CD4-positive, alpha-beta memory T cell (primary cell): ENCODE data around the gene RAB39A. TPM values are rescaled to one million over a fixed set of nuclear protein-coding genes. Genes with fewer than 3 reads are reported as not detected.

Source experiments
- CTCF ChIA-PET: fragments of 350-600 bp; sonication (Branson Sonifier 250); formaldehyde crosslinking; loops from one replicate; lab custom pipeline; 2021; ENCODE audit warnings: inconsistent platforms; ENCODE audit not compliant: partially characterized antibody; lab: Charles Lee
- POLR2A ChIA-PET: fragments of 350-600 bp; sonication (Branson Sonifier 250); formaldehyde crosslinking; loops from one replicate; lab custom pipeline; 2021; ENCODE audit not compliant: partially characterized antibody; lab: Charles Lee
- DNase-seq, 5 donors: peaks; one replicate each; pipeline versions ENCODE4 v3.0.0 to v3.0.0-alpha.2; 2020 to 2022; ENCODE audit warnings: mixed read lengths in 1 of 5
- H3K27ac ChIP-seq: one replicate; pipeline ENCODE4 v1.7.0; 2013; ENCODE audit warnings: low read depth, low read length
- H3K27me3 ChIP-seq: 2 replicates; pipeline ENCODE4 v1.7.0; 2013; ENCODE audit warnings: mild to moderate bottlenecking, low read length, moderate library complexity; ENCODE audit not compliant: insufficient read depth
- H3K36me3 ChIP-seq: 2 replicates; pipeline ENCODE4 v1.7.0; 2013; ENCODE audit warnings: mild to moderate bottlenecking, low read length, moderate library complexity; ENCODE audit not compliant: insufficient read depth
- H3K4me1 ChIP-seq: 2 replicates; pipeline ENCODE4 v1.7.0; 2013; ENCODE audit warnings: mild to moderate bottlenecking, low read length, moderate library complexity; ENCODE audit not compliant: insufficient read depth
- H3K4me3 ChIP-seq, 2 donors: one replicate each; pipeline ENCODE4 v1.7.0; 2013; ENCODE audit warnings: low read length in 2 of 2, mild to moderate bottlenecking in 1 of 2
- H3K9me3 ChIP-seq, 2 donors: one replicate each; pipeline ENCODE4 v1.7.0; 2013; ENCODE audit warnings: low read length in 2 of 2, control low read depth in 1 of 2; ENCODE audit not compliant: control insufficient read depth in 1 of 2
- H3K27ac Mint-ChIP-seq, 7 donors: one replicate each; pipeline ENCODE4 v1.8.0; 2020 to 2021; ENCODE audit warnings: mixed read lengths in 7 of 7, mild to moderate bottlenecking in 6 of 7, inconsistent platforms in 3 of 7, moderate library complexity in 3 of 7
- H3K27me3 Mint-ChIP-seq, 2 donors: one replicate each; pipeline ENCODE4 v1.8.0; 2020 to 2021; ENCODE audit warnings: mixed read lengths in 2 of 2
- H3K36me3 Mint-ChIP-seq, 2 donors: one replicate each; pipeline ENCODE4 v1.8.0; 2020 to 2021; ENCODE audit warnings: mixed read lengths in 2 of 2, inconsistent platforms in 1 of 2, mild to moderate bottlenecking in 1 of 2
- H3K4me1 Mint-ChIP-seq, 4 donors: one replicate each; pipeline ENCODE4 v1.8.0; 2020 to 2021; ENCODE audit warnings: mixed read lengths in 4 of 4, mild to moderate bottlenecking in 1 of 4
- H3K4me3 Mint-ChIP-seq, 8 donors: one replicate each; pipeline ENCODE4 v1.8.0; 2020 to 2021; ENCODE audit warnings: mixed read lengths in 8 of 8, mild to moderate bottlenecking in 7 of 8, moderate library complexity in 6 of 8, inconsistent platforms in 3 of 8
- H3K9me3 Mint-ChIP-seq, 8 donors: one replicate each; pipeline ENCODE4 v1.8.0; 2020 to 2021; ENCODE audit warnings: mixed read lengths in 8 of 8, mild to moderate bottlenecking in 5 of 8, inconsistent platforms in 3 of 8, moderate library complexity in 1 of 8
- intact Hi-C: fragments of 100-400 bp; cut with micrococcal nuclease; formaldehyde crosslinking; loops from one replicate; pipeline ENCODE4 v1.15.1; 2023
- polyA plus RNA-seq, 2 donors: library from polyadenylated mRNA; unstranded; fragments of 300-500 nt; fragmentation: Illumina TruSeq; gene quantifications; one replicate each; pipeline ENCODE4 v1.2.3, GENCODE V29; 2021
- total RNA-seq, 2 experiments: library from RNA; stranded (reverse); gene quantifications; one replicate each; pipeline ENCODE4 v1.2.3, GENCODE V29; 2021

RAB39A gene
- total and polyA plus RNA-seq, 4 experiments from 2014 or later = 0.17 TPM; not detected in 3

DNA sequence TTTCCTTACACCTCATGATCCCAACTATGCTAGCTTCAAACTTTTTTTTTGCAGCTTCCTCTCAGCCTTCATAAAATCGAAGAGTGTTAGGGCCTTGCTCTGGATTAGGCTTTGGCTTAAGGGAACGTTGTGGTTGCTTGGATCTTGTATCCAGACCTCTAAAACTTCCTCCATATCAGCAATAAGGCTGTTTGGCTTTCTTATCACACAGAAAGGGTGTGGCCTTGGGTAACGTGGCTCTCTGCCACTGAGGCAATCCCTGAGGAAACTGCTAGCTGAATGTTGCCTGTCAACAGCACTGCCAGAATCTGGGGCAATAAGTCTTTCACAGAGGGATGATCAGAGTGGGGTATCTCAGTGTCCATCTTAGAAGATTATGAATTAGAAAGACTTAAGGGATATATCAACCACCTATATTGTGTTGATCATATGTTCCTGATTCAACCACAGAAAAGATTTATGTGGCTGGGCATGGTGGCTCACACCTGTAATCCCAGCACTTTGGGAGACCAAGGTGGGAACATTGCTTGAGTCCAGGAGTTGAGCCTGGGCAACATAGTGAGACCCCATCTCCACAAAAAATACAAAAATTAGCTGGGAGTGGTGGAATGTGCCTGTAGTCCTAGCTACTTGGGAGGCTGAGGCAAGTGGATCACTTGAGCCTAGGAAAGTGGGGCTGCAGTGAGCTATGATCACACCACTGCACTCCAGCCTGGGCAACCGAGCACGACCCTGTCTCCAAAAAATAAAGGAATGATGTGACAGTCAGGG is 67.9 kb downstream of the RAB39A start:
- no peaks in the 10 kb centered on the region for H3K9me3 ChIP-seq
- no peak overlapping the region for H3K27ac ChIP-seq
- no peak overlapping the region for H3K4me3 Mint-ChIP-seq
- H3K4me1 ChIP-seq = no peaks in the 10 kb centered on the region
- POLR2A ChIA-PET = no interaction called here
- H3K4me3 ChIP-seq = no peak overlapping the region
- H3K4me1 Mint-ChIP-seq = peaks cover 0 to 2% (median 0%) of the 10 kb centered on the region in 4 donors
- H3K36me3 ChIP-seq = no peaks in the 10 kb centered on the region
- CTCF ChIA-PET = interaction anchor here (4.4 kb wide), 1 partner anchor 13 kb away, joined by 15 read pairs; the partner anchor contains the start of gene CUL5
- no peak for DNase-seq
- H3K27ac Mint-ChIP-seq = peak overlapping the region in 1 of 7 donors; percentile 35
- intact Hi-C loops = no loop called here
- no peaks in the 10 kb centered on the region for H3K27me3 ChIP-seq
- H3K9me3 Mint-ChIP-seq = no peaks in the 10 kb centered on the region
- no peaks in the 10 kb centered on the region for H3K36me3 Mint-ChIP-seq
- H3K27me3 Mint-ChIP-seq = peaks cover 8 to 21% of the 10 kb centered on the region in 2 donors

GRCh38 chr11:107998761-107999160 is 70.5 kb downstream of the RAB39A start:
- H3K9me3 Mint-ChIP-seq = no peaks in the 10 kb centered on the region
- POLR2A ChIA-PET = no interaction called here
- CTCF ChIA-PET = interaction anchor here (0.9 to 4.4 kb wide), 3 partner anchors 10 to 594 kb away, joined by 3 to 15 read pairs (median 3); partner anchors contain the start of genes CUL5 and EXPH5
- Histone ChIP-seq H3K27me3 (no peaks in the 10 kb centered on the region), H3K4me3 (no peak overlapping the region), H3K4me1 (no peaks in the 10 kb centered on the region), H3K9me3 (no peaks in the 10 kb centered on the region), H3K27ac (no peak overlapping the region), H3K36me3 (no peaks in the 10 kb centered on the region)
- peaks cover 0 to 2% (median 0%) of the 10 kb centered on the region in 4 donors for H3K4me1 Mint-ChIP-seq
- H3K36me3 Mint-ChIP-seq = no peaks in the 10 kb centered on the region
- intact Hi-C loops = loop anchor here (1.0 kb wide), 1 partner anchor 650 kb away; no protein-coding TSS in a partner anchor
- H3K4me3 Mint-ChIP-seq = no peak overlapping the region
- no peak for DNase-seq
- H3K27ac Mint-ChIP-seq = no peak overlapping the region
- peaks cover 6 to 13% of the 10 kb centered on the region in 2 donors for H3K27me3 Mint-ChIP-seq

GRCh38 chr11:107999759-108000455 is 71.7 kb downstream of the RAB39A start:
- H3K27ac Mint-ChIP-seq = no peak overlapping the region
- ChIA-PET POLR2A (interaction anchor here (1.0 kb wide), 1 partner anchor 9 kb away, joined by 4 read pairs; the partner anchor contains the start of gene CUL5), CTCF (interaction anchor here (1.0 to 1.5 kb wide), 2 partner anchors 9 to 593 kb away, joined by 3 to 8 read pairs; partner anchors contain the start of genes CUL5 and EXPH5)
- intact Hi-C loops = loop anchor here (1.0 kb wide), 1 partner anchor 648 kb away; no protein-coding TSS in a partner anchor
- Histone ChIP-seq H3K9me3 (no peaks in the 10 kb centered on the region), H3K27me3 (no peaks in the 10 kb centered on the region), H3K27ac (no peak overlapping the region), H3K4me3 (no peak overlapping the region), H3K36me3 (no peaks in the 10 kb centered on the region), H3K4me1 (no peaks in the 10 kb centered on the region)
- H3K4me3 Mint-ChIP-seq = no peak overlapping the region
- H3K4me1 Mint-ChIP-seq = peaks cover 0 to 2% (median 0%) of the 10 kb centered on the region in 4 donors
- no peaks in the 10 kb centered on the region for H3K9me3 Mint-ChIP-seq
- H3K27me3 Mint-ChIP-seq = peaks cover 6 to 11% of the 10 kb centered on the region in 2 donors
- DNase-seq = peak in 4 of 5 donors; percentile 19 to 31 (median 22)
- no peaks in the 10 kb centered on the region for H3K36me3 Mint-ChIP-seq

GRCh38 chr11:108002476-108002875 is 74.2 kb downstream of the RAB39A start:
- no peaks in the 10 kb centered on the region for H3K9me3 Mint-ChIP-seq
- no peak overlapping the region for H3K4me3 ChIP-seq
- no peak overlapping the region for H3K4me3 Mint-ChIP-seq
- H3K36me3 Mint-ChIP-seq = no peaks in the 10 kb centered on the region
- CTCF ChIA-PET = interaction anchor here (1.6 kb wide), 1 partner anchor 9 kb away, joined by 3 read pairs; no protein-coding TSS in a partner anchor
- intact Hi-C loops = no loop called here
- no peaks in the 10 kb centered on the region for H3K9me3 ChIP-seq
- no peaks in the 10 kb centered on the region for H3K4me1 ChIP-seq
- no peaks in the 10 kb centered on the region for H3K36me3 ChIP-seq
- no peak for DNase-seq
- POLR2A ChIA-PET = no interaction called here
- peaks cover 0 to 2% (median 0%) of the 10 kb centered on the region in 4 donors for H3K4me1 Mint-ChIP-seq
- H3K27ac Mint-ChIP-seq = no peak overlapping the region
- H3K27ac ChIP-seq = no peak overlapping the region
- H3K27me3 ChIP-seq = no peaks in the 10 kb centered on the region
- H3K27me3 Mint-ChIP-seq = peaks cover 0 to 1% of the 10 kb centered on the region in 2 donors

- H3K4me1 ChIP-seq = peaks cover 6% of the 10 kb centered on the region
- no peak overlapping the region for H3K4me3 Mint-ChIP-seq
- ChIA-PET CTCF (interaction anchor here (1.6 kb wide), 1 partner anchor 11 kb away, joined by 3 read pairs; no protein-coding TSS in a partner anchor), POLR2A (no interaction called here)
- no peaks in the 10 kb centered on the region for H3K36me3 ChIP-seq
- DNase-seq = no peak
- no peaks in the 10 kb centered on the region for H3K9me3 Mint-ChIP-seq
- intact Hi-C loops = no loop called here
- peak overlapping the region in 1 of 7 donors; percentile 39 for H3K27ac Mint-ChIP-seq
- H3K27me3 ChIP-seq = no peaks in the 10 kb centered on the region
- no peak overlapping the region for H3K4me3 ChIP-seq
- H3K4me1 Mint-ChIP-seq = peaks cover 0 to 7% (median 5%) of the 10 kb centered on the region in 4 donors
- H3K27ac ChIP-seq = no peak overlapping the region
- H3K9me3 ChIP-seq = no peaks in the 10 kb centered on the region
- H3K27me3 Mint-ChIP-seq = peaks cover 0 to 1% of the 10 kb centered on the region in 2 donors
- H3K36me3 Mint-ChIP-seq = peaks cover 0 to 2% of the 10 kb centered on the region in 2 donors
Measured at GRCh38 chr11:108003623-108004022, 75.4 kb downstream of the RAB39A start.

- H3K4me1 ChIP-seq = peaks cover 38% of the 10 kb centered on the region
- intact Hi-C loops = loop anchor here (1.0 to 5.0 kb wide), 6 partner anchors 113 to 657 kb away; partner anchors contain the start of genes ACAT1, ALKBH8, ATM and DDX10
- no peaks in the 10 kb centered on the region for H3K36me3 ChIP-seq
- no peaks in the 10 kb centered on the region for H3K9me3 ChIP-seq
- peak overlapping the region in 5 of 7 donors; percentile 36 to 97 (median 73) for H3K27ac Mint-ChIP-seq
- no peak overlapping the region for H3K4me3 ChIP-seq
- peak overlapping the region in 7 of 8 donors; percentile 28 to 100 (median 99) for H3K4me3 Mint-ChIP-seq
- H3K27me3 ChIP-seq = no peaks in the 10 kb centered on the region
- H3K27ac ChIP-seq = no peak overlapping the region
- H3K9me3 Mint-ChIP-seq = no peaks in the 10 kb centered on the region
- H3K4me1 Mint-ChIP-seq = peaks cover 0 to 18% (median 14%) of the 10 kb centered on the region in 4 donors
- POLR2A ChIA-PET = no interaction called here
- CTCF ChIA-PET = interaction anchor here (0.9 to 1.7 kb wide), 2 partner anchors 62 to 550 kb away, joined by 3 to 8 read pairs; partner anchors contain the start of gene CWF19L2
- no peak for DNase-seq
- H3K36me3 Mint-ChIP-seq = peaks cover 3 to 22% of the 10 kb centered on the region in 2 donors
- peaks cover 0 to 1% of the 10 kb centered on the region in 2 donors for H3K27me3 Mint-ChIP-seq
Measured at GRCh38 chr11:108007819-108008218, 79.6 kb downstream of the RAB39A start.
